ENCODE measurements around the gene TRIP11.

TRIP11 gene

GRCh38 chr14:91955168-91955567 lies 84.7 kb downstream of the TRIP11 start:
- DNase-seq (ENCODE audit: low read depth): no peak

DNA sequence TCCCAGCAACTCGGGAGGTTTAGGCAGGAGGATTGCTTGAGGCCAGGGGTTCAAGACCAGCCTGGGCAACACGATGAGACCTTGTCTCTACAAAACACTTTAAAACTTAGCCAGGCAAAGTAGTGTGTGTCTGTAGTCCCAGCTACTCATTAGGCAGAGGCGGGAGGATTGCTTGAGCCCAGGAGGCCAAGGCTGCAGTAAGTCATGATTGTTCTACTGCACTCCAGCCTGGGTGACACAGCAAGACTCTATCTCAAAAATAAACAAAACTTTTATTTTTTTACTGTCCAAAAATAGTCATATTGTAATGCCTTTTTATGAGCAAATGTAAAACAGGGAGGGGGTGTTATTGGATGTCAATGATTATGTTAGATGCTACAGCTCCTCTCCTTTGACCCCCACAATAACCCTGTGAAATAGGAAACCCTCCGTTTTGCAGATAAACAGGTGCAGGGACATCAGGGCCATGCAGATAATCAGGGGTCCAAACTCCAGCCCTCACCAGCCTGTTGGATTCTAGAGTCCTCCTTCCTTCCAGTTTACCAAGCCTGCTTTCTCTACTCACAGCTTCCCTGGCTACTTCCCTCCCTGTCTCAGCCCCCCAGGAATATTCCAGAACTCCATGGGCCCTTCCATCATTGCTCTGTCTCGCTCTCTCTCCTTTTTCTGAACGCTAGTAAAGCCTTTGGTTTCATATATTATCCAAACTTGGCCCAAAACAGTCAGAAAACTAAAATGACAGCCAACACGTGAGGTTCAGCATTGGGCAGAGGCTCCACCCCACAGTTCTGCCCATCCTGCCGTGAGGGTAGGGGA lies 86.5 kb downstream of the TRIP11 start:
- no peak for DNase-seq (ENCODE audit: low read depth)

GRCh38 chr14:91947475-91948184 lies 92.2 kb downstream of the TRIP11 start, which contains the start of gene FBLN5:
Gene FBLN5, minus strand, starts transcription at chr14:91947694. Its CDS starts 465 bp downstream, at chr14:91947229.
- DNase-seq (ENCODE audit: low read depth): peak; percentile 6

- DNase-seq (ENCODE audit: low read depth): no peak
Observed at GRCh38 chr14:91946622-91947474, 93.0 kb downstream of the TRIP11 start.

DNA sequence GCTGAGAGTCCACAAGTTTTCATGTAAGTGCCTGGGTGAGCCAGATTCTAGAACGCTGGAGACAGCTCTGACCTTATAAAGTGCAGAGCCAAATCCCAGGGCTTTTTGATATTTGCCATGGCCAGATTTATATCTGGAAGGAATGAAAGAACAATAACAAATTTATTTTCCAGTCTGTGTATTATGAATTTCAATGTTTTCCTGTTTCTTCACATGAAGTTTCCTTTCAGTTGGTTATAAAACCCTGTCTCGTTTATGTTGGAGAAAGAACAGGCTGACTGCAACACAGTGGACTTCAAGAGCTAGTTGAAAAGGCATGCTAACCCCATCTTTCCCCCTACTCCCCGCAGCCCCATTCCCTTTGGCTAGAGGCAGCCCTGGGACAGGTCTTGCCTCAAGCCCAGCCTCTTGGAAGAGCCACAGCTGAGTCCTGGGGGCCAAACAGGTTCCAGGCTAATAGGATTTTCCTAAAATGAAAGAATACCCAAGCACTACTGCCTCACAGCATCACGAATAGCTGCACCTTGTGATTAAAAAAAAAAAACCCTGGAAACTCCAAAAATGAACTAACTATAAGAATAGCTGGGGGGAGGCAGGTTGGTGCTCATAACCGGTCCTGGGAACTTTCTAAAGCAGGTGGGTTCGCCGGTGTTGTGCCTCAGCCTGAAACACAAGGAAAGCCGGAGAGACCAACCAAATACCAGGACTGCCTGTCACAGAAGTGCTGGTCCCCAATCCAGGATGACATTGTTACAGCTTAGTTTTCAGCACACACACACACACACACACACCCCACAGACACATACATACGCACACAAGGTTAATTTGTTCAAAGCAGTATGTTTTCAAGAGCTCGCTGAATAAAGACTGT lies 93.9 kb downstream of the TRIP11 start:
- no peak for DNase-seq (ENCODE audit: low read depth)

DNA sequence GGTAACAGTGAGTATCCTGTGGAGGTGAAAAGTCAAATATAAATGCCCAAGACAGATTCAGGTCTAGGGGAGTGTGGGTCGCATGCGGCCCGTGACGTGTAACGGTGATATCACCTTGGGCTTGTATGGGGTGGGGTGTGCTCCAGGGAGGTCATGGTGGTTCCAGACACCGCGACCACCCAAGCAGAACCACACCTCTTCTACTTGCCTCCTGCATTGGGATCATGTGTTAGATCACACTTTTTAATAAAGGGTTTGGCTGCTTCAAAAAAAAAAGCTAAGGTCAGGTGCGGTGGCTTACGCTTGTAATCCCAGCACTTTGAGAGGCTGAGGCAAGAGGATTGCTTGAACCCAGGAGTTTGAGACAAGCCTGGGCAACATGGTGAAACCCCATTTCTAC lies 96.9 kb downstream of the TRIP11 start:
- no peak for DNase-seq (ENCODE audit: low read depth)

DNA sequence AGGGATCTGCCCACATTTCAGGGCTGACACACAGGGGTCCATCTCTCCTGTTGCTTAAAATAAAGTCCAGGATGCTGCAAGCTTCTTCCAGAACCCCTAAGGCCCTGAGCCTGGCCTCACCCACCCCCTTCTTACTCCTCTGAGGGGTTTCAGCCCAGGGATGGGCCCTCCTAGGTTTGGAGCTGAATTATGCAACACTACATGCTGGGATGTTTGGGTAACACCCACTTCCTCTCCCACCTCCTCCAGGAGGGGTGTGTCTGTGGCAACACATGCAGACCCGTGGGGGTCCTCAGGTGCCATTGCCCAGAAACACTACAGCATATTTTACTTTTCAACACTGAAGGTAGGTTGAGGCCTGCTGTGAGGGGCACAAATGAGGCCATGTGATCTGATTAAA lies 97.7 kb downstream of the TRIP11 start:
- no peak for DNase-seq (ENCODE audit: low read depth)

DNA sequence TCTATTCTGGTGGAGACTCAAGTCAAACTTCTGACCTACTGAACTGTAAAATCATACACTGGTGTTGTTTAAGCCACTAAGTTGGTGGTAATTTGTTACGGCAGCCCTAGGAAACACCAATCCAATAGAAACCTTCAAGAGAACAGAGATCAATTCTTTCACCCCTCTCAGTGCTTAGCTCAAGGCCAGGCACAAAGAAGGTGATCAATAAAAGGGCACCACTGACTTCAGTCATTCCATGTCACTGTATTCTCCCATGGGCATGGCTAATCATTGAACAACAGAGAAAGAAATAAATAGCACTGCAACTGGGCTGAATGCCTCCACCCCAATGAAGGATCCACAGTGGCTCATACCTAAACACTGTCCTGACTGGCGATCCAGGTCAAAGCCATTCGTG lies 99.7 kb downstream of the TRIP11 start:
- DNase-seq (ENCODE audit: low read depth): no peak

DNA sequence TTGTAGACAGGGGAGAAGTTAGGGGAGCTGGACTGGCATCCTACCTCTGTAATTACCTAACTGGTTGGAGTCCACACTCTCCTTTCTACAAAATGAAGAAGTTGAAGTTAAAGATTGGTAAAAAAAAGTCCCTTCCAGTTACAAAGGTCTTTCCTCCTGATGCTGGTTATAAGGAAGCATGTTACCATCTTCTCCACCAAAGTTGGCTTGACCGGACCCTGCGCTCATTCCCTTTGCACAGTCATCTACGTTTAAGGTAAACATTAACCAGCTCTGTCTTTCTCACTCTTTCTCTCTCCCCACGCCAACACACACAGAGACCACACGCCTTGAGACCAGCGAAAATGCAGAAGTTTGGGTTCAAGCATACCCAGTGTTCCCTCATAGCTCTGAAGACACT lies 104.3 kb downstream of the TRIP11 start:
- DNase-seq (ENCODE audit: low read depth): no peak

DNA sequence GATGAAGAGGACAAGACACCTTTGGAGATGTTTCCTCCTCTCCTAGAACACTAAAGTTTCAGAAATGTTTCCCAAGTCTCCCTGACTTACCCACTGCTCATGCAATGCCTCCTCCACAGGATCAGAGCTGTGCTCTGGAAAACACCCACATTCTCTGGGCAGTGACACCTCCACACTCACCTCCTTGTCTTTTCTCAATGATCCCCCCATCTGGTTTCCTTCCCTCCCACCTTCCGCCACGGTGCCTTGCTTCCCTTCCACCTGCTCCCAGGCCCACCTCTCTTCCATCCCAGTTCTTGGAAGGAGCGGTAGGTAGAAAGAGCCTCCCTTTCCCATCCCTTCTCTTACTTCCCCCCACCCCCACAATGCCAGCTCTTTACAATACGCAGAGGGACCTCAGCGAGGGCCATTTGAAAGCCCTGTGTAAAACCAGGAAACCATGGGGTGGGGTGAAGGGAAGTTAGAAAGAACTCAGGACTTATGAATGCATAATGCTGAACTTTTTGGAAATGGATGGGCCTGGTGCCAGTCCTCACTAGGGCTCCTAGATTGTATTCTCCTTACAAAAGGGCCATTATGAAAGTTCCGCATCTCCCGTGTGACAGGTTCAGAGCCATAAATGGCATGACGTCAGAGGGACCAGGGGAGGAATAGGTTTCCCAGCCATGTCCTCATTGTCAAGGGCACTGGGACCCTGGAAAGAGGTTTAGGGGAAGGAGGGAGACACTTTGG lies 105.1 kb downstream of the TRIP11 start:
- DNase-seq (ENCODE audit: low read depth): no peak

- no peak for DNase-seq (ENCODE audit: low read depth)
Observed at GRCh38 chr14:91931478-91932088, 108.3 kb downstream of the TRIP11 start.

DNA sequence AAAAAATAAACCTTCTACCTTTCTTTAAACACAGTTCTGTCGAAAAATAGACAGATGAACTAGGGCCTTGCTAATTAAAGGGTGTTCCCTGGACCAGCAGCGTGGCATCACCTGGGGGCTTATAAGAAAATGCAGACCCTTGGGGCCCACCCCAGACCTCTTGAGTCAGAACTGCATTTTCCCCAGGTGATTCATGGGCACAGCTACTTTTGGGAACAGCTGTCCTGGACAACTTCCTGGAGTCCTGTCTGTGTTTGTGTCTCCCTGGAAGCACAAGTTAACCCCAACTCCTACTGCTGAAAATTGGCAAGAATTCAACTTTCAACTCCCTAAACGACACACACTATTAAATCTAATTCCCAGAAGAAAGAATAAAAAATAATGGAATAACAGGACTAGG lies 110.2 kb downstream of the TRIP11 start:
- no peak for DNase-seq (ENCODE audit: low read depth)

DNA sequence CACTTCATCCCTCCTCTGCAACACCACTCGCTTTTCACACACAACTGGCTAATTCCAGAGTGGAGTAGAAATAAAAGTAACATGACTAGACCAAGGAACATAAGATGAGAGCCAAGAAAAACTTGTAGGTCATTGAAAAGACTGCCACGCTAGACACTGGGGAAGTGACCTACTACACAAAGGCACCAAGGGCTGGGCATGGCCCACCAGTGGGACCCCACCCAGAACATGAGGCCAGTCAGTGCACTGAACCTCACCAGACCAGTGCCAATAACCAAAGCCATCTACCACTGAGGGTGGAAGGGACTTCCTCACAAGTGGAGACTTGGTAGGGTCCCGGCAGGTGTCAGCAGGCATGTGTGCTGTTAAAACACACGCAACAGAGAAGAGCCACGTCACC lies 112.1 kb downstream of the TRIP11 start:
- DNase-seq (ENCODE audit: low read depth): no peak

DNA sequence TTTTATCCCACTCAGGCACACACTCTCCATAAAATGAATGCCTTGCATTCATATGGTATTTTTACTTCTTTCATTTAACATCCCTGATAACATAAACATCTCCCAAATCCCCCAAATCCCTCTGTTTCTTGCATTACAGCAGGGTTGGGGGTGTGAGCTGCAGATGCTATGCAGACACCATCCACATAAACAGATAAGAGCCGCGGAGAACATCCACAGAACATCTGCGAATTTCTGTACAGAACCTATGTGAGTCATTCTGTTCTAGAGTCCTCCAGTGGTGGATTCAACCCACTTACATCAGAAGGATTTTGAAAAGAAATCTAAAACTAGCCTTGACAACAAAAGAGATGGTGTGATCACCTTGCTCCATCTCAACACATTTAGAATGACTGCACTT lies 112.7 kb downstream of the TRIP11 start:
- no peak for DNase-seq (ENCODE audit: low read depth)

- DNase-seq (ENCODE audit: low read depth): no peak
Observed at GRCh38 chr14:91926131-91926890, 113.5 kb downstream of the TRIP11 start.

- DNase-seq (ENCODE audit: low read depth): no peak
Observed at GRCh38 chr14:91925727-91926121, 114.1 kb downstream of the TRIP11 start.

GRCh38 chr14:91925001-91925726 lies 114.7 kb downstream of the TRIP11 start:
- no peak for DNase-seq (ENCODE audit: low read depth)

- DNase-seq (ENCODE audit: low read depth): no peak
Observed at GRCh38 chr14:91920526-91920925, 119.3 kb downstream of the TRIP11 start.

DNA sequence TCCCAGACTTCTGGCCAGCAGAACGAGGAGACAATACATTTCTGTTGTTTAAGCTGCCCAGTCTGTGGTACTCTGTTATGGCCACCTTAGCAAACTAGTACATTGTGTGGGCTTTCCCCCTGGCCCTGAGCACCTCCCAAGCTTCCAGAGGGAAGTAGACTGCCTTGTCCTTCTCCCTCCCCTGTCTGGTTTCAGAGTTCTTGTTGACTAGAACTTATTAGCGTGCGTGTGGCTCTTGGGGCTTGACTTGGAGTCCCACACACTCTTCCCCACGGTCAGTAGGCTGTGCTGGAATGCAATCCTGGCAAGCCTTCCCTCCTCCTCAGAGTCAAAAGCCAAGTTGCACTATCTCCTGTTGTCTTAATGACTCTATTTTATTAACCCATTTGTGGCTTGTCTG lies 120.0 kb downstream of the TRIP11 start:
- DNase-seq (ENCODE audit: low read depth): no peak

All from stimulated activated CD8-positive, alpha-beta memory T cell treated with anti-CD3 and anti-CD28 coated beads, Interleukin-15, amount 100 ng/mL, for 24 hours (primary cell).